K562 (cell line): ENCODE measurements around the gene PKDCC. TPM values are rescaled to one million over a fixed set of nuclear protein-coding genes. Genes with fewer than 3 reads are reported as not detected.

Source experiments
- ATAC-seq: fragments of 200-7000 bp; cut with Tn5 transposase; 3 replicates; pipeline ENCODE4 v1.9.1; 2020; ENCODE audit warnings: moderate library complexity
- BruUV-seq: library from RNA; stranded (reverse); fragments of 400-500 nt; replicated peaks from 2 replicates; lab custom pipeline; 2021; lab: Mats Ljungman, UMichigan
- CTCF ChIA-PET: fragments of 300-600 bp; formaldehyde crosslinking; extraction: SDS; loops from one replicate; lab custom pipeline; 2021; ENCODE audit warnings: low intra/inter-chr PET ratio; lab: Yijun Ruan, JAX
- POLR2A ChIA-PET: fragments of 300-600, 350-650 bp; sonication (Branson Sonifier 250); formaldehyde crosslinking; extraction: SDS; loops from one replicate; lab custom pipeline; 2021; ENCODE audit warnings: antibody characterized with exemption, inconsistent platforms; lab: Yijun Ruan, JAX
- DNase-seq, 4 experiments: peaks; one replicate each; pipeline versions ENCODE4 v3.0.0 to v3.0.0-alpha.2; 2011 to 2018; ENCODE audit warnings: low spot score in 3 of 4, mixed read lengths in 3 of 4; ENCODE audit errors: extremely low read depth in 1 of 4
- FAIRE-seq: peaks from 2 replicates; lab custom pipeline; 2011; peaks lifted over from hg19 to GRCh38; lab: Jason Lieb, UNC
- H2AFZ ChIP-seq: 2 replicates; pipeline ENCODE4 v1.6.0; 2011; ENCODE audit warnings: low read depth, low read length, control low read depth, inconsistent platforms
- H3K27ac ChIP-seq: fragments of 200-600 bp; 3 replicates; pipeline ENCODE4 v1.8.0; 2011; ENCODE audit warnings: low read depth, mild to moderate bottlenecking, control low read depth, inconsistent platforms, low read length, moderate library complexity, mixed read lengths; ENCODE audit errors: extremely low read depth
- H3K27me3 ChIP-seq, 2 experiments: fragments of 300-600 bp in 1 of 2; 2 replicates in 1 of 2; 3 replicates in 1 of 2; pipeline versions ENCODE4 v1.6.0 to v1.8.0; 2011; ENCODE audit warnings: inconsistent platforms in 2 of 2, low read length in 2 of 2, mild to moderate bottlenecking in 1 of 2, mixed read lengths in 1 of 2, moderate library complexity in 1 of 2; ENCODE audit not compliant: control insufficient read depth in 2 of 2, insufficient read depth in 2 of 2
- H3K36me3 ChIP-seq: fragments of 300-600 bp; 3 replicates; pipeline ENCODE4 v1.8.0; 2011; ENCODE audit warnings: mild to moderate bottlenecking, low read length, inconsistent platforms; ENCODE audit not compliant: control insufficient read depth, insufficient read depth
- H3K4me1 ChIP-seq, 2 experiments: fragments of 200-600 bp in 1 of 2; replicated peaks in 1 of 2; 2 replicates in 1 of 2; 3 replicates in 1 of 2; pipeline versions ENCODE4 v1.5.1 to v1.8.0; 2011; ENCODE audit warnings: inconsistent platforms in 2 of 2, low read length in 2 of 2, mild to moderate bottlenecking in 1 of 2, mixed read lengths in 1 of 2, moderate library complexity in 1 of 2; ENCODE audit not compliant: control insufficient read depth in 2 of 2, insufficient read depth in 2 of 2
- H3K4me2 ChIP-seq: 2 replicates; pipeline ENCODE4 v1.6.1; 2011; ENCODE audit warnings: low read length, control low read depth, inconsistent platforms, mixed read lengths; ENCODE audit not compliant: insufficient read depth
- H3K4me3 ChIP-seq: fragments of 200-600 bp; sonication (generic), shearing (Covaris generic); 2 replicates; pipeline ENCODE4 v1.5.1; 2016; ENCODE audit warnings: control low read depth, inconsistent platforms
- H3K79me2 ChIP-seq: fragments of 200-600 bp; 3 replicates; pipeline ENCODE4 v1.8.0; 2011; ENCODE audit warnings: low read length, inconsistent platforms; ENCODE audit not compliant: control insufficient read depth, insufficient read depth
- H3K9ac ChIP-seq, 2 experiments: 2 replicates each; pipeline versions ENCODE4 v1.6.0 to v1.6.1; 2011; ENCODE audit warnings: low read depth in 2 of 2, low read length in 2 of 2, control low read depth in 1 of 2, inconsistent platforms in 1 of 2, mild to moderate bottlenecking in 1 of 2, mixed read lengths in 1 of 2; ENCODE audit not compliant: insufficient read depth in 1 of 2
- H3K9me1 ChIP-seq: one replicate; pipeline ENCODE4 v1.6.0; 2011; ENCODE audit warnings: inconsistent platforms, mild to moderate bottlenecking, low read length, moderate library complexity; ENCODE audit not compliant: control insufficient read depth, insufficient read depth
- H3K9me3 ChIP-seq: replicated peaks from 2 replicates; pipeline ENCODE4 v1.5.1; 2011; ENCODE audit warnings: low read depth, low read length, inconsistent platforms; ENCODE audit not compliant: control insufficient read depth, insufficient read depth
- H4K20me1 ChIP-seq: replicated peaks from 2 replicates; pipeline ENCODE4 v1.6.1; 2011; ENCODE audit warnings: low read length, inconsistent platforms, mixed read lengths; ENCODE audit not compliant: control insufficient read depth, insufficient read depth
- ARID2 ChIP-seq: fragments of 450-650 bp; IDR thresholded peaks from 2 replicates; pipeline ENCODE4 v1.6.1; 2017; ENCODE audit warnings: antibody characterized with exemption, mild to moderate bottlenecking
- CHD2 ChIP-seq: IDR thresholded peaks from 2 replicates; pipeline ENCODE4 v1.6.1; 2011; ENCODE audit warnings: low read depth, low read length
- CTCF ChIP-seq, 3 experiments: IDR thresholded peaks in 2 of 3; conservative IDR thresholded peaks in 1 of 3; 2 replicates each; pipeline ENCODE4 v1.5.1; 2011 to 2012; ENCODE audit warnings: low read length in 3 of 3, mild to moderate bottlenecking in 3 of 3, control low read depth in 2 of 3, improper control_type of control experiment in 1 of 3, inconsistent platforms in 1 of 3, low read depth in 1 of 3, mixed read lengths in 1 of 3, moderate library complexity in 1 of 3; ENCODE audit not compliant: insufficient read depth in 2 of 3
- ERF ChIP-seq: fragments of 450-650 bp; formaldehyde crosslinking; IDR thresholded peaks from 2 replicates; pipeline ENCODE4 v1.4.0; 2020; ENCODE audit warnings: mild to moderate bottlenecking, mixed read lengths
- IRF1 ChIP-seq: sonication (generic); formaldehyde crosslinking; IDR thresholded peaks from 2 replicates; pipeline ENCODE4 v1.8.0; 2022; ENCODE audit warnings: missing genetic modification reagents, mild to moderate bottlenecking, borderline replicate concordance
- NFATC3 ChIP-seq: fragments of 450-650 bp; IDR thresholded peaks from 2 replicates; pipeline ENCODE4 v1.6.1; 2017; ENCODE audit warnings: mild to moderate bottlenecking
- SMARCE1 ChIP-seq: fragments of 450-650 bp; IDR thresholded peaks from 2 replicates; pipeline ENCODE4 v1.7.1; 2016; ENCODE audit warnings: mild to moderate bottlenecking
- WGBS: fragments of 100-300 bp; shearing (Covaris generic); methylation state at CpG from one replicate; pipeline ENCODE4 v1.1.6; 2016; ENCODE audit warnings: low coverage, mixed read lengths; ENCODE audit not compliant: insufficient coverage; ENCODE audit errors: missing lambda C conversion rate; 5-methylcytosine and 5-hydroxymethylcytosine counted together
- in situ Hi-C: fragments of 300-500 bp; cut with MboI; formaldehyde crosslinking; loops from 4 replicates; pipeline ENCODE4 v1.15.0; 2018; ENCODE audit warnings: inconsistent platforms, mixed read lengths
- intact Hi-C: fragments of 100-400 bp; cut with micrococcal nuclease; formaldehyde crosslinking; loops from 2 replicates; pipeline ENCODE4 v1.14.2; 2022
- polyA plus RNA-seq, 8 experiments: library from polyadenylated mRNA; depleted of rRNA in 4 of 8; stranded (reverse) in 5 of 8; unstranded in 3 of 8; fragments of >200 nt; fragmentation: Nextera tagmentation in 2 of 8; fragmentation: Illumina TruSeq in 1 of 8; extraction: Ambion mirVana in 2 of 8; extraction: Trizol in 1 of 8; gene quantifications; 2 replicates each; pipeline versions ENCODE4 v1.2.1 to v1.2.3, GENCODE V29; 2011 to 2014; ENCODE audit warnings: inconsistent platforms in 1 of 8, missing spikeins in 1 of 8
- total RNA-seq, 7 experiments: library from RNA; depleted of rRNA in 6 of 7; stranded (reverse); fragments of >200 nt in 6 of 7; fragmentation: Illumina TruSeq in 2 of 7; extraction: Trizol in 2 of 7; gene quantifications; 2 replicates each; pipeline versions ENCODE4 v1.2.1 to v1.2.3, GENCODE V29; 2011 to 2021; ENCODE audit warnings: low replicate concordance in 1 of 7
- TF ChIP-seq, protein P1 (sequence below): sonication (generic); formaldehyde crosslinking; IDR thresholded peaks from 2 replicates; pipeline ENCODE4 v1.8.0; 2022; ENCODE audit warnings: mild to moderate bottlenecking, missing genetic modification reagents
- TF ChIP-seq, protein P2 (sequence below): fragments of 150-350 bp; conservative IDR thresholded peaks from 2 replicates; pipeline ENCODE4 v1.6.1; 2014; ENCODE audit warnings: low read length
- TF ChIP-seq, protein P3 (sequence below): sonication (generic); IDR thresholded peaks from 2 replicates; pipeline ENCODE4 v1.6.1; 2016

PKDCC gene
- total and polyA plus RNA-seq, 9 of the 15 experiments (the other 6 are each of a cell fraction or from before 2014, with no cell fraction given), result 0.62 to 14.8 (median 1.3) TPM; not detected in 2

GRCh38 chr2:42044939-42045338 lies 2.9 kb upstream of the PKDCC start:
- no peak for TF ChIP-seq SMARCE1
- no peak for TF ChIP-seq ARID2
- no peak for TF ChIP-seq CTCF (IDR thresholded peaks at IDR 0.05 in 2 of 3, conservative IDR thresholded peaks at IDR 0.05 in 1 of 3; ENCODE audit: insufficient read depth in 2 of 3, low read depth in 1 of 3, low read length in 3 of 3)
- no peak for TF ChIP-seq NFATC3
- TF ChIP-seq CHD2, result no peak
- TF ChIP-seq, protein P1, sequence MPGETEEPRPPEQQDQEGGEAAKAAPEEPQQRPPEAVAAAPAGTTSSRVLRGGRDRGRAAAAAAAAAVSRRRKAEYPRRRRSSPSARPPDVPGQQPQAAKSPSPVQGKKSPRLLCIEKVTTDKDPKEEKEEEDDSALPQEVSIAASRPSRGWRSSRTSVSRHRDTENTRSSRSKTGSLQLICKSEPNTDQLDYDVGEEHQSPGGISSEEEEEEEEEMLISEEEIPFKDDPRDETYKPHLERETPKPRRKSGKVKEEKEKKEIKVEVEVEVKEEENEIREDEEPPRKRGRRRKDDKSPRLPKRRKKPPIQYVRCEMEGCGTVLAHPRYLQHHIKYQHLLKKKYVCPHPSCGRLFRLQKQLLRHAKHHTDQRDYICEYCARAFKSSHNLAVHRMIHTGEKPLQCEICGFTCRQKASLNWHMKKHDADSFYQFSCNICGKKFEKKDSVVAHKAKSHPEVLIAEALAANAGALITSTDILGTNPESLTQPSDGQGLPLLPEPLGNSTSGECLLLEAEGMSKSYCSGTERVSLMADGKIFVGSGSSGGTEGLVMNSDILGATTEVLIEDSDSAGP (CRISPR knock-in tag), result no peak
- TF ChIP-seq ERF (CRISPR knock-in tag), result no peak
- TF ChIP-seq, protein P2, sequence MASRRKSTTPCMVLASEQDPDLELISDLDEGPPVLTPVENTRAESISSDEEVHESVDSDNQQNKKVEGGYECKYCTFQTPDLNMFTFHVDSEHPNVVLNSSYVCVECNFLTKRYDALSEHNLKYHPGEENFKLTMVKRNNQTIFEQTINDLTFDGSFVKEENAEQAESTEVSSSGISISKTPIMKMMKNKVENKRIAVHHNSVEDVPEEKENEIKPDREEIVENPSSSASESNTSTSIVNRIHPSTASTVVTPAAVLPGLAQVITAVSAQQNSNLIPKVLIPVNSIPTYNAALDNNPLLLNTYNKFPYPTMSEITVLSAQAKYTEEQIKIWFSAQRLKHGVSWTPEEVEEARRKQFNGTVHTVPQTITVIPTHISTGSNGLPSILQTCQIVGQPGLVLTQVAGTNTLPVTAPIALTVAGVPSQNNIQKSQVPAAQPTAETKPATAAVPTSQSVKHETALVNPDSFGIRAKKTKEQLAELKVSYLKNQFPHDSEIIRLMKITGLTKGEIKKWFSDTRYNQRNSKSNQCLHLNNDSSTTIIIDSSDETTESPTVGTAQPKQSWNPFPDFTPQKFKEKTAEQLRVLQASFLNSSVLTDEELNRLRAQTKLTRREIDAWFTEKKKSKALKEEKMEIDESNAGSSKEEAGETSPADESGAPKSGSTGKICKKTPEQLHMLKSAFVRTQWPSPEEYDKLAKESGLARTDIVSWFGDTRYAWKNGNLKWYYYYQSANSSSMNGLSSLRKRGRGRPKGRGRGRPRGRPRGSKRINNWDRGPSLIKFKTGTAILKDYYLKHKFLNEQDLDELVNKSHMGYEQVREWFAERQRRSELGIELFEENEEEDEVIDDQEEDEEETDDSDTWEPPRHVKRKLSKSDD, result no peak
- no peak for TF ChIP-seq IRF1 (CRISPR knock-in tag)
- TF ChIP-seq, protein P3, sequence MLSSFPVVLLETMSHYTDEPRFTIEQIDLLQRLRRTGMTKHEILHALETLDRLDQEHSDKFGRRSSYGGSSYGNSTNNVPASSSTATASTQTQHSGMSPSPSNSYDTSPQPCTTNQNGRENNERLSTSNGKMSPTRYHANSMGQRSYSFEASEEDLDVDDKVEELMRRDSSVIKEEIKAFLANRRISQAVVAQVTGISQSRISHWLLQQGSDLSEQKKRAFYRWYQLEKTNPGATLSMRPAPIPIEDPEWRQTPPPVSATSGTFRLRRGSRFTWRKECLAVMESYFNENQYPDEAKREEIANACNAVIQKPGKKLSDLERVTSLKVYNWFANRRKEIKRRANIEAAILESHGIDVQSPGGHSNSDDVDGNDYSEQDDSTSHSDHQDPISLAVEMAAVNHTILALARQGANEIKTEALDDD, result no peak
- ChIA-PET POLR2A (no interaction called here), CTCF (no interaction called here)
- intact Hi-C loops, result no loop called here
- ATAC-seq, result no peak
- BruUV-seq, result no TSS peak
- in situ Hi-C loops, result no loop called here
- no peak overlapping the region for H3K4me3 ChIP-seq
- H3K4me2 ChIP-seq, result no peak overlapping the region
- H4K20me1 ChIP-seq, result no peaks in the 10 kb centered on the region
- no peaks in the 10 kb centered on the region for H3K36me3 ChIP-seq
- no peak overlapping the region for H2AFZ ChIP-seq
- H3K9me3 ChIP-seq, result no peaks in the 10 kb centered on the region
- H3K79me2 ChIP-seq, result no peaks in the 10 kb centered on the region
- H3K9me1 ChIP-seq, result no peaks in the 10 kb centered on the region
- H3K27me3 ChIP-seq, result peaks cover 8 to 33% of the 10 kb centered on the region in 2 experiments; a peak in 4 of 5 replicates
- DNase-seq, result no peak
- no peak for FAIRE-seq
- H3K4me1 ChIP-seq, result peaks cover 14 to 18% of the 10 kb centered on the region in 2 experiments; a peak in 4 of 5 replicates
- WGBS, result 8% methylated on average over 1 of the region's 1 CpG
- H3K27ac ChIP-seq, result no peak overlapping the region
- H3K9ac ChIP-seq, result no peak overlapping the region
